GM18511 (cell line): ENCODE data around the gene DNAH17.

Experiments used
- ATAC-seq: cut with Tn5 transposase; IDR thresholded peaks from one replicate; pipeline ENCODE4 v1.9.1; 2021; ENCODE audit warnings: mild to moderate bottlenecking, moderate library complexity; ENCODE audit not compliant: unreplicated experiment

DNAH17 gene

GRCh38 chr17:78417531-78417909 lies 159.7 kb downstream of the DNAH17 start:
- ATAC-seq: no peak

- ATAC-seq: no peak
Observed at GRCh38 chr17:78416791-78417530, 160.2 kb downstream of the DNAH17 start.

GRCh38 chr17:78415821-78416711 lies 161.1 kb downstream of the DNAH17 start:
- no peak for ATAC-seq

- ATAC-seq: no peak
Observed at GRCh38 chr17:78414178-78415162, 162.7 kb downstream of the DNAH17 start.

- no peak for ATAC-seq
Observed at GRCh38 chr17:78412403-78412802, 164.8 kb downstream of the DNAH17 start.

GRCh38 chr17:78411241-78411857 lies 165.8 kb downstream of the DNAH17 start:
- ATAC-seq: no peak

GRCh38 chr17:78409191-78409928 lies 167.8 kb downstream of the DNAH17 start:
- no peak for ATAC-seq

GRCh38 chr17:78408476-78409050 lies 168.6 kb downstream of the DNAH17 start:
- no peak for ATAC-seq

GRCh38 chr17:78407387-78408000 lies 169.7 kb downstream of the DNAH17 start:
- ATAC-seq: no peak

GRCh38 chr17:78406920-78407319 lies 170.3 kb downstream of the DNAH17 start:
- ATAC-seq: no peak

GRCh38 chr17:78406396-78406795 lies 170.8 kb downstream of the DNAH17 start:
- ATAC-seq: no peak

- ATAC-seq: no peak
Observed at GRCh38 chr17:78403822-78404221, 173.4 kb downstream of the DNAH17 start.

GRCh38 chr17:78401891-78402290 lies 175.3 kb downstream of the DNAH17 start:
- ATAC-seq: no peak

- ATAC-seq: no peak
Observed at GRCh38 chr17:78401246-78401645, 175.9 kb downstream of the DNAH17 start.

- ATAC-seq: no peak
Observed at GRCh38 chr17:78400581-78401240, 176.5 kb downstream of the DNAH17 start.

GRCh38 chr17:78399693-78400144 lies 177.5 kb downstream of the DNAH17 start:
- ATAC-seq: no peak

GRCh38 chr17:78399028-78399692 lies 178.0 kb downstream of the DNAH17 start:
- no peak for ATAC-seq

- no peak for ATAC-seq
Observed at GRCh38 chr17:78398390-78398789, 178.8 kb downstream of the DNAH17 start.
